Uterus (tissue), 2 donors: Measurements from ENCODE around the gene TP53TG3F.
"Not testable (repeated sequence)": the region's sequence is repeated elsewhere in the genome, so short reads cannot be mapped to it uniquely, and the experiment has no call there.

Source experiments
- POLR2A ChIP-seq, 2 donors: fragments of 450-650 bp; IDR thresholded peaks; one replicate each; pipeline ENCODE4 v1.6.1; 2016; ENCODE audit warnings: antibody characterized with exemption in 2 of 2, mild to moderate bottlenecking in 1 of 2, moderate library complexity in 1 of 2
- TF ChIP-seq, protein P1 (sequence below), 4 experiments: fragments of 200-600 bp in 2 of 4; fragments of 450-650 bp in 2 of 4; sonication (generic) in 2 of 4; IDR thresholded peaks; one replicate each; pipeline ENCODE4 v1.5.1; 2016 to 2019; ENCODE audit warnings: antibody characterized with exemption in 4 of 4, mild to moderate bottlenecking in 2 of 4, moderate library complexity in 1 of 4

DNA sequence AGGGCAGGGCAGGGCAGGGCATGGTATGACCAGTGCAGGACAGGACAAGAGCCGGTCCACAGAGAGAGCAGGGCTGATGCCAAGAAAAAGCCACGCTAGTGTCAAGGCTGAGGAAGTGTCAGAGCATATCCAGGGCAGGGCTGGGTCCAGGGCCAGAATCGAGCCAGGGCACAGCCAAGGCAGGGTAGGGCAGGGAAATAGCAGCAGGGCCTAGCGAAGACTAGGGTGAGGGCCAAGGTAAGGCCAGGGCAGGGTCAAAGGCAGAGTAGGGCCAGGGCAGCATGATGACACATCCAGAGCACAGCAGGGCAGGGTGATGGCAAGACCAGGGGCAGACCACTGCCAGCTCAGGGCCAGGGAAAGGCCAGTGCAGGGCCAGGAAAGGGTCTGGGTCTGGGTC lies 49.7 kb downstream of the TP53TG3F start:
- TF ChIP-seq, protein P1, sequence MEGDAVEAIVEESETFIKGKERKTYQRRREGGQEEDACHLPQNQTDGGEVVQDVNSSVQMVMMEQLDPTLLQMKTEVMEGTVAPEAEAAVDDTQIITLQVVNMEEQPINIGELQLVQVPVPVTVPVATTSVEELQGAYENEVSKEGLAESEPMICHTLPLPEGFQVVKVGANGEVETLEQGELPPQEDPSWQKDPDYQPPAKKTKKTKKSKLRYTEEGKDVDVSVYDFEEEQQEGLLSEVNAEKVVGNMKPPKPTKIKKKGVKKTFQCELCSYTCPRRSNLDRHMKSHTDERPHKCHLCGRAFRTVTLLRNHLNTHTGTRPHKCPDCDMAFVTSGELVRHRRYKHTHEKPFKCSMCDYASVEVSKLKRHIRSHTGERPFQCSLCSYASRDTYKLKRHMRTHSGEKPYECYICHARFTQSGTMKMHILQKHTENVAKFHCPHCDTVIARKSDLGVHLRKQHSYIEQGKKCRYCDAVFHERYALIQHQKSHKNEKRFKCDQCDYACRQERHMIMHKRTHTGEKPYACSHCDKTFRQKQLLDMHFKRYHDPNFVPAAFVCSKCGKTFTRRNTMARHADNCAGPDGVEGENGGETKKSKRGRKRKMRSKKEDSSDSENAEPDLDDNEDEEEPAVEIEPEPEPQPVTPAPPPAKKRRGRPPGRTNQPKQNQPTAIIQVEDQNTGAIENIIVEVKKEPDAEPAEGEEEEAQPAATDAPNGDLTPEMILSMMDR (IDR thresholded peaks at IDR 0.05), result not testable (repeated sequence)
- not testable (repeated sequence) for TF ChIP-seq POLR2A (IDR thresholded peaks at IDR 0.05)
